H1 (cell line): ENCODE measurements around the gene SIDT1. TPM values are rescaled to one million over a fixed set of nuclear protein-coding genes. Genes with fewer than 3 reads are reported as not detected.

Source experiments
- CTCF ChIA-PET: fragments of 300-600 bp; sonication (Branson Sonifier 250); formaldehyde crosslinking; loops from one replicate; lab custom pipeline; 2021; ENCODE audit not compliant: partially characterized antibody; lab: Charles Lee
- POLR2A ChIA-PET: fragments of 300-600 bp; sonication (Branson Sonifier 250); formaldehyde crosslinking; loops from one replicate; lab custom pipeline; 2021; ENCODE audit warnings: inconsistent platforms; ENCODE audit not compliant: partially characterized antibody; lab: Charles Lee
- DNase-seq, 2 experiments: peaks; one replicate each; pipeline versions ENCODE4 v3.0.0 to v3.0.0-alpha.2; 2010 to 2022; ENCODE audit warnings: low spot score in 2 of 2, low read depth in 1 of 2, mixed read lengths in 1 of 2
- FAIRE-seq: peaks from 2 replicates; lab custom pipeline; 2011; peaks lifted over from hg19 to GRCh38; lab: Jason Lieb, UNC
- H2AFZ ChIP-seq: 2 replicates; pipeline ENCODE4 v1.8.1; 2012; ENCODE audit warnings: low read length, inconsistent platforms
- H2AK5ac ChIP-seq: 2 replicates; pipeline ENCODE4 v1.6.1; 2013; ENCODE audit warnings: low read depth, low read length
- H2BK120ac ChIP-seq: replicated peaks from 2 replicates; pipeline ENCODE3; 2013; ENCODE audit warnings: low read depth, low read length, inconsistent platforms
- H2BK12ac ChIP-seq: 2 replicates; pipeline ENCODE4 v1.6.1; 2013; ENCODE audit warnings: low read depth, low read length
- H2BK15ac ChIP-seq: 2 replicates; pipeline ENCODE4 v1.6.1; 2013; ENCODE audit warnings: low read length
- H2BK20ac ChIP-seq: 2 replicates; pipeline ENCODE4 v1.6.1; 2013; ENCODE audit warnings: low read length
- H2BK5ac ChIP-seq: 2 replicates; pipeline ENCODE4 v1.6.1; 2013; ENCODE audit warnings: low read depth, low read length
- H3K14ac ChIP-seq: 2 replicates; pipeline ENCODE4 v1.6.1; 2013; ENCODE audit warnings: inconsistent platforms; ENCODE audit not compliant: insufficient read length
- H3K18ac ChIP-seq: 2 replicates; pipeline ENCODE4 v1.6.1; 2013; ENCODE audit warnings: low read length; ENCODE audit errors: extremely low read depth
- H3K23ac ChIP-seq: 2 replicates; pipeline ENCODE4 v1.6.1; 2013; ENCODE audit warnings: inconsistent platforms; ENCODE audit not compliant: insufficient read length
- H3K23me2 ChIP-seq: 2 replicates; pipeline ENCODE4 v1.6.1; 2013; ENCODE audit warnings: low read depth, low read length
- H3K27ac ChIP-seq: 2 replicates; pipeline ENCODE4 v1.6.1; 2011; ENCODE audit warnings: low read depth, low read length, inconsistent platforms
- H3K27me3 ChIP-seq, 4 experiments: replicated peaks in 1 of 4; 1 replicate in 1 of 4; 2 replicates in 3 of 4; pipeline versions ENCODE4 v1.6.1 to v1.8.1; 2011 to 2013; ENCODE audit warnings: low read length in 3 of 4, mild to moderate bottlenecking in 3 of 4, inconsistent platforms in 2 of 4, mixed read lengths in 2 of 4, moderate library complexity in 1 of 4; ENCODE audit not compliant: control insufficient read depth in 3 of 4, insufficient read depth in 3 of 4; ENCODE audit errors: extremely low read depth in 1 of 4
- H3K36me3 ChIP-seq, 4 experiments: 2 replicates each; pipeline versions ENCODE4 v1.6.1 to v1.8.1; 2011 to 2013; ENCODE audit warnings: mild to moderate bottlenecking in 4 of 4, low read length in 3 of 4, moderate library complexity in 2 of 4, control low read depth in 1 of 4, inconsistent platforms in 1 of 4; ENCODE audit not compliant: insufficient read depth in 4 of 4, control insufficient read depth in 2 of 4
- H3K4ac ChIP-seq: replicated peaks from 2 replicates; pipeline ENCODE3; 2013; ENCODE audit warnings: low read length, low read depth, mixed read lengths, inconsistent platforms; ENCODE audit not compliant: insufficient read length
- H3K4me1 ChIP-seq, 4 experiments: replicated peaks in 1 of 4; 1 replicate in 1 of 4; 2 replicates in 3 of 4; pipeline versions ENCODE4 v1.6.1 to v1.8.1; 2011 to 2013; ENCODE audit warnings: low read length in 3 of 4, inconsistent platforms in 2 of 4, mixed read lengths in 1 of 4; ENCODE audit not compliant: insufficient read depth in 4 of 4, control insufficient read depth in 3 of 4
- H3K4me2 ChIP-seq, 2 experiments: 2 replicates each; pipeline versions ENCODE4 v1.6.1 to v1.8.1; 2011 to 2013; ENCODE audit warnings: low read depth in 2 of 2, low read length in 2 of 2, control low read depth in 1 of 2, inconsistent platforms in 1 of 2, mild to moderate bottlenecking in 1 of 2; ENCODE audit not compliant: insufficient read depth in 1 of 2
- H3K4me3 ChIP-seq, 4 experiments: fragments of 200-600, 300-600 bp in 1 of 4; sonication (generic), shearing (Covaris generic), sonication (Bioruptor Twin) in 1 of 4; 2 replicates each; pipeline versions ENCODE4 v1.5.1 to v1.8.1; 2011 to 2016; ENCODE audit warnings: low read length in 4 of 4, low read depth in 3 of 4, control low read depth in 2 of 4, inconsistent platforms in 2 of 4, mild to moderate bottlenecking in 2 of 4, mixed read lengths in 1 of 4, moderate library complexity in 1 of 4; ENCODE audit not compliant: insufficient read depth in 2 of 4; ENCODE audit errors: extremely low read depth in 1 of 4
- H3K56ac ChIP-seq: replicated peaks from 2 replicates; pipeline ENCODE3; 2013; ENCODE audit warnings: low read depth, mild to moderate bottlenecking, mixed read lengths, low read length, inconsistent platforms; ENCODE audit not compliant: insufficient read length
- H3K79me1 ChIP-seq: 2 replicates; pipeline ENCODE4 v1.6.1; 2013; ENCODE audit warnings: low read depth, low read length, control low read depth
- H3K79me2 ChIP-seq, 2 experiments: 2 replicates each; pipeline versions ENCODE4 v1.6.1 to v1.8.1; 2012 to 2013; ENCODE audit warnings: low read length in 2 of 2, mild to moderate bottlenecking in 2 of 2, inconsistent platforms in 1 of 2; ENCODE audit not compliant: insufficient read depth in 2 of 2, control insufficient read depth in 1 of 2
- H3K9ac ChIP-seq, 4 experiments: replicated peaks in 1 of 4; 1 replicate in 1 of 4; 2 replicates in 3 of 4; pipeline versions ENCODE4 v1.6.1 to v1.8.1; 2011 to 2013; ENCODE audit warnings: low read depth in 3 of 4, low read length in 3 of 4, control low read depth in 2 of 4, mild to moderate bottlenecking in 2 of 4, moderate library complexity in 2 of 4, inconsistent platforms in 1 of 4; ENCODE audit errors: extremely low read depth in 1 of 4
- H3K9me3 ChIP-seq, 2 experiments: 2 replicates each; pipeline versions ENCODE4 v1.6.1 to v1.8.1; 2012 to 2013; ENCODE audit warnings: mild to moderate bottlenecking in 2 of 2, moderate library complexity in 2 of 2, control low read depth in 1 of 2, inconsistent platforms in 1 of 2, low read depth in 1 of 2, low read length in 1 of 2, mixed read lengths in 1 of 2; ENCODE audit not compliant: insufficient read depth in 2 of 2
- H4K20me1 ChIP-seq, 2 experiments: replicated peaks in 1 of 2; 2 replicates each; pipeline versions ENCODE3 to v1.8.1; 2011 to 2013; ENCODE audit warnings: inconsistent platforms in 2 of 2, low read length in 2 of 2, mild to moderate bottlenecking in 1 of 2; ENCODE audit not compliant: insufficient read depth in 2 of 2, control insufficient read depth in 1 of 2
- H4K5ac ChIP-seq: 2 replicates; pipeline ENCODE4 v1.6.1; 2013; ENCODE audit warnings: low read length, low read depth, mixed read lengths, inconsistent platforms; ENCODE audit not compliant: insufficient read length
- H4K8ac ChIP-seq: 2 replicates; pipeline ENCODE4 v1.8.0; 2013; ENCODE audit warnings: mild to moderate bottlenecking, moderate library complexity, low read length, inconsistent platforms; ENCODE audit not compliant: insufficient read depth; ENCODE audit errors: extremely low read depth
- H4K91ac ChIP-seq: replicated peaks from 2 replicates; pipeline ENCODE3; 2013; ENCODE audit warnings: low read length, mixed read lengths, inconsistent platforms; ENCODE audit not compliant: insufficient read length
- CREB1 ChIP-seq: IDR thresholded peaks from 2 replicates; pipeline ENCODE4 v1.6.1; 2012; ENCODE audit warnings: inconsistent platforms
- HDAC2 ChIP-seq, 2 experiments: fragments of 300-600 bp in 1 of 2; sonication (generic) in 1 of 2; IDR thresholded peaks; 2 replicates each; pipeline ENCODE4 v1.6.1; 2011 to 2012; ENCODE audit warnings: low read depth in 2 of 2, low read length in 2 of 2, mild to moderate bottlenecking in 2 of 2, moderate library complexity in 2 of 2, borderline replicate concordance in 1 of 2, inconsistent platforms in 1 of 2
- JUN ChIP-seq: IDR thresholded peaks from 2 replicates; pipeline ENCODE4 v1.6.1; 2011; ENCODE audit warnings: low read depth, mild to moderate bottlenecking, improper control_type of control experiment, low read length
- KDM5A ChIP-seq: fragments of 200-600 bp; IDR thresholded peaks from 2 replicates; pipeline ENCODE4 v1.7.1; 2012; ENCODE audit warnings: mild to moderate bottlenecking, low read length, inconsistent platforms, mixed read lengths
- POU5F1 ChIP-seq: IDR thresholded peaks from 2 replicates; pipeline ENCODE4 v1.6.1; 2011; ENCODE audit warnings: low read depth, mild to moderate bottlenecking, low read length, moderate library complexity
- SP4 ChIP-seq: IDR thresholded peaks from 2 replicates; pipeline ENCODE4 v1.6.1; 2012; ENCODE audit warnings: low read length, inconsistent platforms
- WGBS, 2 experiments: shearing (Covaris generic) in 1 of 2; methylation state at CpG; one replicate each; pipeline versions ENCODE4 v1.1.6 to v1.1.7; 2013 to 2015; ENCODE audit warnings: low lambda C conversion rate in 2 of 2, mixed read lengths in 2 of 2, inconsistent platforms in 1 of 2, low coverage in 1 of 2, missing lambda C conversion rate in 1 of 2; ENCODE audit not compliant: insufficient replicate concordance in 2 of 2, insufficient coverage in 1 of 2, insufficient read length in 1 of 2; ENCODE audit errors: extremely low coverage in 1 of 2, missing lambda C conversion rate in 1 of 2; 5-methylcytosine and 5-hydroxymethylcytosine counted together
- polyA plus RNA-seq, 7 experiments: library from polyadenylated mRNA; depleted of rRNA in 3 of 7; stranded (reverse) in 5 of 7; unstranded in 2 of 7; fragments of >200 nt in 5 of 7; fragments of 200-250 nt in 2 of 7; gene quantifications; 1 replicate in 5 of 7; 2 replicates in 1 of 7; 4 replicates in 1 of 7; pipeline versions ENCODE4 v1.2.1 to v1.2.3, GENCODE V29; 2011 to 2013; ENCODE audit warnings: missing spikeins in 2 of 7, mixed read lengths in 2 of 7
- total RNA-seq: library from RNA; stranded (reverse); fragmentation: NEBNext Ultra II Directional; extraction: Animal tissue kit (Norgen Biotek cat#: 25700); gene quantifications from 2 replicates; pipeline ENCODE4 v1.2.1, GENCODE V29; 2021
- TF ChIP-seq, protein P1 (sequence below): IDR thresholded peaks from 2 replicates; pipeline ENCODE4 v1.6.1; 2012; ENCODE audit warnings: inconsistent platforms

SIDT1 gene
- total and polyA plus RNA-seq, 2 of the 8 experiments (the other 6 are each of a cell fraction or from before 2014, with no cell fraction given): 0.06 TPM; not detected in 1

DNA sequence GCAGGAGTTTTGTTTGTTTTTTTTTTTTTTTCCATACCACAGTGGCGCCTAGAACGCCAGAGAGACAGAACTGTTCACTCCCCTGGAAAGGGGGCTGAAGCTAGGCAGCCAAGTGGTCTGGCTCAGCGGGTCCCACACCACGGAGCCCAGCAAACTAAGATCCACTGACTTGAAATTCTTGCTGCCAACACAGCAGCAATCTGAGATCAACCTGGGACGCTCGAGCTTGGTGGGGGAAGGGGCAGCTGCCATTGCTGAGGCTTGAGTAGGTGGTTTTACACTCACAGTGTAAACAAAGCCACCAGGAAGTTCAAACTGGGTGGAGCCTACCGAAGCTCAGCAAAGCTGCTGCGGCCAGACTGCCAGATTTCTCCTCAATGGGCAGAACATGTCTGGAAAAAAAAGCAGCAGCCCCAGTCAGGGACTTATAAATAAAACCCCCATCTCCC, 47.2 kb upstream of the SIDT1 start:
- no peak overlapping the region for H3K9ac ChIP-seq
- FAIRE-seq (no peak), DNase-seq (no peak)
- no peak overlapping the region for H3K4me3 ChIP-seq
- H3K4me2 ChIP-seq: no peak overlapping the region
- peaks cover 2 to 5% of the 10 kb centered on the region in 2 experiments; a peak in 3 of 4 replicates for H3K9me3 ChIP-seq
- TF ChIP-seq CREB1: no peak
- TF ChIP-seq POU5F1: no peak
- no peak for TF ChIP-seq KDM5A
- TF ChIP-seq, protein P1, sequence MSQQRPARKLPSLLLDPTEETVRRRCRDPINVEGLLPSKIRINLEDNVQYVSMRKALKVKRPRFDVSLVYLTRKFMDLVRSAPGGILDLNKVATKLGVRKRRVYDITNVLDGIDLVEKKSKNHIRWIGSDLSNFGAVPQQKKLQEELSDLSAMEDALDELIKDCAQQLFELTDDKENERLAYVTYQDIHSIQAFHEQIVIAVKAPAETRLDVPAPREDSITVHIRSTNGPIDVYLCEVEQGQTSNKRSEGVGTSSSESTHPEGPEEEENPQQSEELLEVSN: no peak
- no peak for TF ChIP-seq SP4
- no peak for TF ChIP-seq JUN
- no peak for TF ChIP-seq HDAC2 (IDR thresholded peaks at IDR 0.05; ENCODE audit: borderline replicate concordance in 1 of 2, low read depth in 2 of 2, low read length in 2 of 2)
- H4K91ac ChIP-seq: no peak overlapping the region
- H4K8ac ChIP-seq: no peak overlapping the region
- H2AFZ ChIP-seq: no peak overlapping the region
- H4K20me1 ChIP-seq: no peaks in the 10 kb centered on the region
- H2BK120ac ChIP-seq: no peak overlapping the region
- H3K27me3 ChIP-seq: no peaks in the 10 kb centered on the region
- no peak overlapping the region for H2BK20ac ChIP-seq
- no peak overlapping the region for H2AK5ac ChIP-seq
- 94% methylated on average over 6 of the region's 8 CpGs; no CpG with 5 or more reads in 1 of the 2 experiments for WGBS, 2 experiments
- H2BK15ac ChIP-seq: no peak overlapping the region
- CTCF ChIA-PET: interaction anchor here (0.6 to 1.5 kb wide), 4 partner anchors 8 to 167 kb away, joined by 3 to 5 read pairs (median 3); no protein-coding TSS in a partner anchor
- POLR2A ChIA-PET: no interaction called here
- no peak overlapping the region for H3K4ac ChIP-seq
- H3K14ac ChIP-seq: no peak overlapping the region
- H3K79me1 ChIP-seq: no peaks in the 10 kb centered on the region
- H3K27ac ChIP-seq: no peak overlapping the region
- no peak overlapping the region for H3K56ac ChIP-seq
- no peak overlapping the region for H3K18ac ChIP-seq
- no peaks in the 10 kb centered on the region for H3K4me1 ChIP-seq
- 0 out of 2 replicates have a peak, but pooled peaks cover 2% of the 10 kb centered on the region for H3K23me2 ChIP-seq
- H3K23ac ChIP-seq: no peak overlapping the region
- H2BK12ac ChIP-seq: no peak overlapping the region
- H2BK5ac ChIP-seq: no peak overlapping the region
- H3K79me2 ChIP-seq: no peaks in the 10 kb centered on the region
- no peak overlapping the region for H4K5ac ChIP-seq
- peaks cover 0 to 2% (median 0%) of the 10 kb centered on the region in 4 experiments; a peak in 2 of 8 replicates for H3K36me3 ChIP-seq
